ENCODE results near the gene SPRY1.

The SPRY1 gene

GRCh38 chr4:123412091-123412505 is 15.5 kb downstream of the SPRY1 start:
- DNase-seq = no peak

DNA sequence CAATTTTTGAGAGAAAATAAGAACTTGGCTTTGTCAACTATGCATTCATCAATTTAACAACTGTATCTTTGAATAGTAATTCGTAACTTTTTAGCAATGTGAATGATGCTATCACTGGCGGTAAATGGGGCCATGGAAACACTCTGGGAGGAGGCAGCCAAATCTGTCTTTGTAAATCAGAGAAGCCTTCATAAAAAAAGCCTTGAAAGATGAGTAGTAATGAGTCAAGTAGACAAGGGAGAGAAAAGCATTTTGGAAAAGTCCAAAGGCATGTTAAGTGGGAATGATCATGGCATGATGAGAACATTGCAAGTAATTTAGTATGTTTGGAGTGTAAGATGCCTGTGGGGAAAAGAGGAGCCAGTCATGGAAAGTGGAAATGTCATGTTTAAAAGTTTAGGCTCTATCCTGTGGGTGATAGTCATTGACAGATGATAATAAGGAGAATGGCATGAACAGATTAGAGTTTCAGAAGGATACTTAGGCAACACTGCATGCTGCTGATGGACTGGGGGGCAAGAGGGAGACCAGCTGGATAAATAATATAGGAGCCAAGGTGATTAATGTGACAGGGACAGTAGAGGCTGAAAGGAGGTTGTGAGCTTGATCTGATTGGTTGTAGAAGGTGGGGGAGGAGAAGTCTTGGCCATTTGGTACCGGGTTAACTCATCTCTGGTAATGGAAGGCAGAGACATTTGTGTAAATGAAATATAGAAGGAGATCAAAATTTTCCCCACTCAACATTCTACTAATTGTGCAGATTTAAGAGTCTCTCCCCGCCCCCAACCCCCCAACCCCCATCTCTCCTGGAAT is 16.3 kb downstream of the SPRY1 start:
- DNase-seq = no peak

- DNase-seq = no peak
Observed at GRCh38 chr4:123415576-123415975, 19.0 kb downstream of the SPRY1 start.

- DNase-seq = peak; percentile 71
Observed at GRCh38 chr4:123415977-123416376, 19.4 kb downstream of the SPRY1 start.

DNA sequence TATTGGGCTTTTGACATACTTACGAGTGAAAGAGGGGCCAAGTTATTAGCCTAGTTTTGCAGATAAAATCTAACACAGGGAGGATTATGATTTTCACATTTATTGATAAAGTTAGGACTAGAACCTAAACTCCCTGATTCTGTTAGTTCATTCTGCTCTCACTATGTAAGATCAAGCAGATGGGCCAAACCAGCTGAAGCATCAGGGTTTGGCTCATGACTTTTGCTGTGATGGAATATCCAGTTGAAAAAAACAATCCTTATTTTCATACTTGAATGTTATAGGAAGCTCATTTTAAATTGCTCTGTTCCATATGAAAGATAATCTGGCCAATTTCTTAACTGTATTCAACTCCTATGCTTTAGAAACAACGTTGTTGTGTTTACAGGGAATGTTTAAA is 21.2 kb downstream of the SPRY1 start:
- no peak for DNase-seq

DNA sequence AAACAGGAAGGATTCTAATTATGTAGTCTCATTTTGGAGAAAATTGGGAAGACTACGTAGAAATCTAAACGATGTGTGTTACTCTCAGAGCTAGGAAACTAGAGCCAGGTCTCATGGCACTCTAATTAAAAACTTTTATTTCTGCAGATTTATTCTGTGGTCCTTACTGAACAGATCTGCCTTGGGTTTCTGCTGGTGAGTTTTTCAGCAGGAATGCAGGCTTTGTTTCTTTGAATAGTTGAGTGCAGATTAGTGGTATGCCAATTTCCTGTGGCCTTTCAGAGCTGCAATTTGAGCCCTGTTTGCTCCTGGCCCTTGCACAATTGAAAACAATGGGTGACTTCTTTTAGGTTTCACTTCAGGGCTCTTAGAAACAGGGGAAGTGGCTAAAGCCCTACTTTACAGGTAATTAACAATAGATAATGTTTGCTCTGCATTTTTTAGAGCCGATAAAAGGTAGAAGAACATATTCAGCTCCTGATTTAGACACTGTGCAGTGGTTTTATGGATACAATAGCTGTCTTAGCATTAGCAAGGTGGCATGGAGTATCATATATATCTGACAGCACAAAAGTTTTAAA is 21.8 kb downstream of the SPRY1 start:
- DNase-seq = no peak

GRCh38 chr4:123419885-123420755 is 23.5 kb downstream of the SPRY1 start:
- no peak for DNase-seq

GRCh38 chr4:123421227-123421936 is 24.8 kb downstream of the SPRY1 start:
- no peak for DNase-seq

- no peak for DNase-seq
Observed at GRCh38 chr4:123421937-123422781, 25.6 kb downstream of the SPRY1 start.

DNA sequence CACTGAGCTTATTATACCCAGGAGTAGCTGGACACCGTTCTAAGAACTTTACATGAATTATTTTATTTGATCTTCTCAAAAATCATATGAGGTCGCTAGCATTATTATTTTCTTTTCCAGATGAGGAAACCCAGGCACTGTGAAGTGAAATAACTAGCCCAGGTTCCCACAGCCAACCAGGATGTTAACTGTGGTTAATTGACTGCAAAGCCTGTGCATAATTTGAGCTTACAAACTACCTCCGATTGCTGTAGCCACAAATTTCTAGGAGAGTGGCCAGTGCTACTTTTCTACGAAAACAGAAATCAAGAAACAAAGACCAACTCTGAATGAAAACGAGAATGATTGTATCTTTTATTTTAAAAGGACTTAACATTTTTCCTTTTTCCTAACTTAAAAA is 27.2 kb downstream of the SPRY1 start:
- DNase-seq = no peak

- DNase-seq = no peak
Observed at GRCh38 chr4:123427951-123428350, 31.4 kb downstream of the SPRY1 start.

DNA sequence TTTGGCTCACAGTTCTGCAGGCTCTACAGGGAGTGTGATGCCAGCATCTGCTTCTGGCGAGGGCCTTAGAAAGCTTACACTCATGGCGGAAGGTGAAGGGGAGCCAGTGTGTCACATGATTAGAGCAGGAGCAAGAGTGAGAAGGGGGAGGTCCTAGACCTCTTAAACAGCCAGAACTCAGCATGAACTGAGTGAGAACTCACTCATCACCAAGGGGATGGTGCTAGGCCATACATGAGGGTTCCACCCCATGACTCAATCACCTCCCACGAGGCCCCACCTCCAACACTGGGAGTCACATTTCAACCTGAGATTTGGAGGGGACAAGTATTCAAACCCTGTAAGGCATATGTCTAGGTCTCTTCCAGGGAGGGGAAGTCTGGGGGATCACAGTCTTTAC is 33.4 kb downstream of the SPRY1 start:
- no peak for DNase-seq

DNA sequence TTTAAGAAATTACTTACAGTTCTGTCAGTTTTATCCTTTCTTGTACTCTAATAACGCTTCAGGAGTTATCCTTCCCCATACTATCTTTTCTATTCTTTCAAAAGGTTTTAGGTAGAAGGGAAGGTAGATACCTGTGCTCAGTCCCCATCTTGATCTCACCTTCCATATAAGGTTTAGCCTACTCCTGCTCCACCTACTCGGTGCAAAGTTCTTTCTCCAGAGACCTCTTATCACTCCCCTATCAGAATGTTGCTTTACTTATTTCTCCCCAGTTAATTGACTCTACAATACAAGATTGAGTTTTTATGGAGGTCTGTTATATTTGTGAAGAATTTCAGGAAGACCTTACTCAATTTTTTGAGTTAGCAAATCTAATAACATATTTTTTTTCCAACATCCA is 33.9 kb downstream of the SPRY1 start:
- DNase-seq = no peak

- DNase-seq = no peak
Observed at GRCh38 chr4:123433573-123433972, 37.0 kb downstream of the SPRY1 start.

DNA sequence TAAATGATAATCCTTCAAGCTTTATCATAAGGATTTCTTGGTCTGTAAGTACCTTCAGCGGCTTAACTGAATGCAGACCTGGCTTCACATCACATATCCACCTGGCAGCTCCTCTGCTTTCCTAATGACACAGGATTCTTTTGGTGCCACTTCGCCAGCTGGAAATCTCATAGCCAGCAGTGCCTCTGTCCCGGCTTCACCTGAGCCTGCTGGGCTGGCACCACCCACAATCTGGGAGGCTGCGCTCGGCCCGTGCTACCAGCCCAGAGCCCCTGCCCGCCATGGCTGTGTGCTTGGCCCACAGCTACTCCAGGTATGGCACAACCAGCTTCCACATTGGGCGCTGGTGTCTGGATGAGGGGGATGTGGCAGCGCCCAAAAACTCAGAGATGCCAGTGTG is 37.4 kb downstream of the SPRY1 start:
- DNase-seq = no peak

GRCh38 chr4:123435246-123436113 is 38.9 kb downstream of the SPRY1 start:
- no peak for DNase-seq

- DNase-seq = no peak
Observed at GRCh38 chr4:123438031-123438430, 41.4 kb downstream of the SPRY1 start.

- no peak for DNase-seq
Observed at GRCh38 chr4:123443401-123444289, 47.0 kb downstream of the SPRY1 start.

DNA sequence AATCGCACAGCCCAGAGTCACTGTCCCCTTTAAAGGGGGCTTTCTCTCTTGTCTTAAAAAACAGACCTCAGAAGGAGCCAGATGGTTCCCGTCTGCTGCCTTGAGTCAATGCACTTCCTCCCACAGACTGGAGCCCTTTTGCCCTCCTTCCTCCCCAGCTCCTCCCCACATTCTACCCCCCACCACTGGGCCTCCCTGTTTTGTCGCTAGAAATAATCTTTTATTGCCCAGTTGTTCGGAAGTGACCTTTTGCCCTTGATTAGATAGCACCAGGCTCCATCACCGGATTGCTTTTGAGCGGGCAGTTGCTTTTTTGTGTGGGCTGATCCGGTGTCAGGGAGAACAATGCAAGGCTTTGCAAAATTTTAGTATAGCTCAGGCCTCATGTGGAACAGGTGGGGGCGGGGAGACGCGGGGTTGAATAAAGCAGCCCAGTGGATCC is 47.7 kb downstream of the SPRY1 start:
- no peak for DNase-seq
